K562 (cell line): ENCODE data around the gene PRKD2. TPM values are rescaled to one million over a fixed set of nuclear protein-coding genes. Genes with fewer than 3 reads are reported as not detected.
A peak's percentile ranks its signal among the peaks of the same experiment; 100 is the strongest.

ENCODE experiments used
- ATAC-seq: fragments of 200-7000 bp; cut with Tn5 transposase; 3 replicates; pipeline ENCODE4 v1.9.1; 2020; ENCODE audit warnings: moderate library complexity
- BruUV-seq: library from RNA; stranded (reverse); fragments of 400-500 nt; replicated peaks from 2 replicates; lab custom pipeline; 2021; lab: Mats Ljungman, UMichigan
- CTCF ChIA-PET: fragments of 300-600 bp; formaldehyde crosslinking; extraction: SDS; loops from one replicate; lab custom pipeline; 2021; ENCODE audit warnings: low intra/inter-chr PET ratio; lab: Yijun Ruan, JAX
- POLR2A ChIA-PET: fragments of 300-600, 350-650 bp; sonication (Branson Sonifier 250); formaldehyde crosslinking; extraction: SDS; loops from one replicate; lab custom pipeline; 2021; ENCODE audit warnings: antibody characterized with exemption, inconsistent platforms; lab: Yijun Ruan, JAX
- DNase-seq, 4 experiments: peaks; one replicate each; pipeline versions ENCODE4 v3.0.0 to v3.0.0-alpha.2; 2011 to 2018; ENCODE audit warnings: low spot score in 3 of 4, mixed read lengths in 3 of 4; ENCODE audit errors: extremely low read depth in 1 of 4
- FAIRE-seq: peaks from 2 replicates; lab custom pipeline; 2011; peaks lifted over from hg19 to GRCh38; lab: Jason Lieb, UNC
- H2AFZ ChIP-seq: 2 replicates; pipeline ENCODE4 v1.6.0; 2011; ENCODE audit warnings: low read depth, low read length, control low read depth, inconsistent platforms
- H3K27ac ChIP-seq: fragments of 200-600 bp; 3 replicates; pipeline ENCODE4 v1.8.0; 2011; ENCODE audit warnings: low read depth, mild to moderate bottlenecking, control low read depth, inconsistent platforms, low read length, moderate library complexity, mixed read lengths; ENCODE audit errors: extremely low read depth
- H3K27me3 ChIP-seq, 2 experiments: fragments of 300-600 bp in 1 of 2; 2 replicates in 1 of 2; 3 replicates in 1 of 2; pipeline versions ENCODE4 v1.6.0 to v1.8.0; 2011; ENCODE audit warnings: inconsistent platforms in 2 of 2, low read length in 2 of 2, mild to moderate bottlenecking in 1 of 2, mixed read lengths in 1 of 2, moderate library complexity in 1 of 2; ENCODE audit not compliant: control insufficient read depth in 2 of 2, insufficient read depth in 2 of 2
- H3K36me3 ChIP-seq: fragments of 300-600 bp; 3 replicates; pipeline ENCODE4 v1.8.0; 2011; ENCODE audit warnings: mild to moderate bottlenecking, low read length, inconsistent platforms; ENCODE audit not compliant: control insufficient read depth, insufficient read depth
- H3K4me1 ChIP-seq, 2 experiments: fragments of 200-600 bp in 1 of 2; replicated peaks in 1 of 2; 2 replicates in 1 of 2; 3 replicates in 1 of 2; pipeline versions ENCODE4 v1.5.1 to v1.8.0; 2011; ENCODE audit warnings: inconsistent platforms in 2 of 2, low read length in 2 of 2, mild to moderate bottlenecking in 1 of 2, mixed read lengths in 1 of 2, moderate library complexity in 1 of 2; ENCODE audit not compliant: control insufficient read depth in 2 of 2, insufficient read depth in 2 of 2
- H3K4me2 ChIP-seq: 2 replicates; pipeline ENCODE4 v1.6.1; 2011; ENCODE audit warnings: low read length, control low read depth, inconsistent platforms, mixed read lengths; ENCODE audit not compliant: insufficient read depth
- H3K4me3 ChIP-seq: fragments of 200-600 bp; sonication (generic), shearing (Covaris generic); 2 replicates; pipeline ENCODE4 v1.5.1; 2016; ENCODE audit warnings: control low read depth, inconsistent platforms
- H3K79me2 ChIP-seq: fragments of 200-600 bp; 3 replicates; pipeline ENCODE4 v1.8.0; 2011; ENCODE audit warnings: low read length, inconsistent platforms; ENCODE audit not compliant: control insufficient read depth, insufficient read depth
- H3K9ac ChIP-seq, 2 experiments: 2 replicates each; pipeline versions ENCODE4 v1.6.0 to v1.6.1; 2011; ENCODE audit warnings: low read depth in 2 of 2, low read length in 2 of 2, control low read depth in 1 of 2, inconsistent platforms in 1 of 2, mild to moderate bottlenecking in 1 of 2, mixed read lengths in 1 of 2; ENCODE audit not compliant: insufficient read depth in 1 of 2
- H3K9me1 ChIP-seq: one replicate; pipeline ENCODE4 v1.6.0; 2011; ENCODE audit warnings: inconsistent platforms, mild to moderate bottlenecking, low read length, moderate library complexity; ENCODE audit not compliant: control insufficient read depth, insufficient read depth
- H3K9me3 ChIP-seq: replicated peaks from 2 replicates; pipeline ENCODE4 v1.5.1; 2011; ENCODE audit warnings: low read depth, low read length, inconsistent platforms; ENCODE audit not compliant: control insufficient read depth, insufficient read depth
- H4K20me1 ChIP-seq: replicated peaks from 2 replicates; pipeline ENCODE4 v1.6.1; 2011; ENCODE audit warnings: low read length, inconsistent platforms, mixed read lengths; ENCODE audit not compliant: control insufficient read depth, insufficient read depth
- ATF2 ChIP-seq: sonication (generic); formaldehyde crosslinking; IDR thresholded peaks from 2 replicates; pipeline ENCODE4 v1.8.1; 2022; ENCODE audit warnings: missing genetic modification reagents
- ATF3 ChIP-seq, 2 experiments: fragments of 450-650 bp in 1 of 2; sonication (generic) in 1 of 2; formaldehyde crosslinking in 1 of 2; IDR thresholded peaks in 1 of 2; conservative IDR thresholded peaks in 1 of 2; 2 replicates each; pipeline versions ENCODE4 v1.6.1 to v1.8.1; 2016 to 2023; ENCODE audit warnings: mild to moderate bottlenecking in 2 of 2, moderate library complexity in 2 of 2, inconsistent platforms in 1 of 2, missing genetic modification reagents in 1 of 2
- CEBPB ChIP-seq: fragments of 450-650 bp; IDR thresholded peaks from 2 replicates; pipeline ENCODE4 v1.6.1; 2016; ENCODE audit warnings: missing genetic modification characterization, missing compliant biosample characterization
- PTBP1 ChIP-seq: fragments of 200-400 bp; formaldehyde crosslinking; IDR thresholded peaks from 2 replicates; pipeline ENCODE4 v1.6.1; 2017; ENCODE audit warnings: low read depth, low read length
- RBFOX2 ChIP-seq: fragments of 200-400 bp; formaldehyde crosslinking; IDR thresholded peaks from 2 replicates; pipeline ENCODE4 v1.6.1; 2017; ENCODE audit warnings: low read depth, mild to moderate bottlenecking, low read length, moderate library complexity
- RBM14 ChIP-seq: fragments of 200-400 bp; formaldehyde crosslinking; IDR thresholded peaks from 2 replicates; pipeline ENCODE4 v1.6.1; 2018; ENCODE audit warnings: low read depth, mild to moderate bottlenecking, low read length, moderate library complexity, borderline replicate concordance; ENCODE audit not compliant: insufficient read depth
- RBM25 ChIP-seq: fragments of 200-400 bp; formaldehyde crosslinking; IDR thresholded peaks from 2 replicates; pipeline ENCODE4 v1.6.1; 2018; ENCODE audit warnings: low read length, low read depth, moderate library complexity; ENCODE audit not compliant: severe bottlenecking
- RNF2 ChIP-seq: sonication (generic); IDR thresholded peaks from 2 replicates; pipeline ENCODE4 v1.6.1; 2016
- TAF1 ChIP-seq: IDR thresholded peaks from 2 replicates; pipeline ENCODE4 v1.6.1; 2011; ENCODE audit warnings: mild to moderate bottlenecking, low read length, moderate library complexity; ENCODE audit not compliant: insufficient read depth, control insufficient read depth, severe bottlenecking; ENCODE audit errors: extremely low read depth
- THRB ChIP-seq: fragments of 450-650 bp; formaldehyde crosslinking; conservative IDR thresholded peaks from 2 replicates; pipeline ENCODE4 v1.4.0; 2022; ENCODE audit warnings: mild to moderate bottlenecking, missing genetic modification characterization
- TOE1 ChIP-seq, 2 experiments: fragments of 450-650 bp in 1 of 2; sonication (generic) in 1 of 2; formaldehyde crosslinking in 1 of 2; IDR thresholded peaks; 2 replicates each; pipeline versions ENCODE4 v1.7.1 to v1.8.0; 2016 to 2022; ENCODE audit warnings: borderline replicate concordance in 2 of 2, mild to moderate bottlenecking in 2 of 2, antibody characterized with exemption in 1 of 2, inconsistent platforms in 1 of 2, low read depth in 1 of 2, missing genetic modification reagents in 1 of 2, moderate library complexity in 1 of 2
- ZNF121 ChIP-seq: sonication (generic); formaldehyde crosslinking; conservative IDR thresholded peaks from 2 replicates; pipeline ENCODE4 v1.8.0; 2022; ENCODE audit warnings: missing genetic modification reagents
- ZNF316 ChIP-seq: fragments of 450-650 bp; IDR thresholded peaks from 2 replicates; pipeline ENCODE4 v1.6.1; 2016
- ZNF780A ChIP-seq: fragments of 250-450 bp; sonication (Bioruptor Pico); IDR thresholded peaks from 2 replicates; pipeline ENCODE4 v1.5.0; 2021; ENCODE audit warnings: mild to moderate bottlenecking
- WGBS: fragments of 100-300 bp; shearing (Covaris generic); methylation state at CpG from one replicate; pipeline ENCODE4 v1.1.6; 2016; ENCODE audit warnings: low coverage, mixed read lengths; ENCODE audit not compliant: insufficient coverage; ENCODE audit errors: missing lambda C conversion rate; 5-methylcytosine and 5-hydroxymethylcytosine counted together
- in situ Hi-C: fragments of 300-500 bp; cut with MboI; formaldehyde crosslinking; loops from 4 replicates; pipeline ENCODE4 v1.15.0; 2018; ENCODE audit warnings: inconsistent platforms, mixed read lengths
- intact Hi-C: fragments of 100-400 bp; cut with micrococcal nuclease; formaldehyde crosslinking; loops from 2 replicates; pipeline ENCODE4 v1.14.2; 2022
- polyA plus RNA-seq, 8 experiments: library from polyadenylated mRNA; depleted of rRNA in 4 of 8; stranded (reverse) in 5 of 8; unstranded in 3 of 8; fragments of >200 nt; fragmentation: Nextera tagmentation in 2 of 8; fragmentation: Illumina TruSeq in 1 of 8; extraction: Ambion mirVana in 2 of 8; extraction: Trizol in 1 of 8; gene quantifications; 2 replicates each; pipeline versions ENCODE4 v1.2.1 to v1.2.3, GENCODE V29; 2011 to 2014; ENCODE audit warnings: inconsistent platforms in 1 of 8, missing spikeins in 1 of 8
- total RNA-seq, 7 experiments: library from RNA; depleted of rRNA in 6 of 7; stranded (reverse); fragments of >200 nt in 6 of 7; fragmentation: Illumina TruSeq in 2 of 7; extraction: Trizol in 2 of 7; gene quantifications; 2 replicates each; pipeline versions ENCODE4 v1.2.1 to v1.2.3, GENCODE V29; 2011 to 2021; ENCODE audit warnings: low replicate concordance in 1 of 7
- TF ChIP-seq, protein P1 (sequence below): fragments of 450-650 bp; IDR thresholded peaks from 2 replicates; pipeline ENCODE4 v1.6.1; 2017; ENCODE audit warnings: antibody characterized with exemption

The PRKD2 gene
- total and polyA plus RNA-seq, 9 of the 15 experiments (the other 6 are each of a cell fraction or from before 2014, with no cell fraction given), result 1.8 to 60.0 (median 15.0) TPM

- no peak for TF ChIP-seq THRB
- TF ChIP-seq, all 486 proteins: peak for 0
These were observed 46.1 kb downstream of the PRKD2 start (continued) for GRCh38 chr19:46670813-46671212.

- Histone ChIP-seq H3K4me2 (no peak overlapping the region), H3K79me2 (no peaks in the 10 kb centered on the region), H3K9me3 (no peaks in the 10 kb centered on the region), H3K9me1 (no peaks in the 10 kb centered on the region), H4K20me1 (no peaks in the 10 kb centered on the region), H3K36me3 (peaks cover 6% of the 10 kb centered on the region; the same call in 1 of the 3 replicates), H3K9ac (no peak overlapping the region), H3K4me1 (peaks cover 0 to 4% of the 10 kb centered on the region in 2 experiments; a peak in 2 of 5 replicates), H3K27ac (no peak overlapping the region), H2AFZ (no peak overlapping the region), H3K27me3 (no peaks in the 10 kb centered on the region), H3K4me3 (no peak overlapping the region)
- POLR2A ChIA-PET, result no interaction called here
- whole genome bisulfite sequencing, result 58% methylated on average over 3 of the region's 3 CpGs
- no peak for TF ChIP-seq ZNF316
- no peak for TF ChIP-seq ATF2 (CRISPR knock-in tag)
- TF ChIP-seq ZNF780A (CRISPR knock-in tag), result no peak
- peak; percentile 69 for TF ChIP-seq CEBPB (tag)
- 0 out of 2 replicates have a peak, but pooled peaks have one; percentile 10 for TF ChIP-seq ATF3 (IDR thresholded peaks at IDR 0.05)
- no peak for TF ChIP-seq ATF3 (CRISPR knock-in tag; conservative IDR thresholded peaks at IDR 0.05)
- no peak for TF ChIP-seq RNF2
- TF ChIP-seq RBM14, result no peak
- TF ChIP-seq ZNF121 (CRISPR knock-in tag), result peak; percentile 73
- TF ChIP-seq, protein P1, sequence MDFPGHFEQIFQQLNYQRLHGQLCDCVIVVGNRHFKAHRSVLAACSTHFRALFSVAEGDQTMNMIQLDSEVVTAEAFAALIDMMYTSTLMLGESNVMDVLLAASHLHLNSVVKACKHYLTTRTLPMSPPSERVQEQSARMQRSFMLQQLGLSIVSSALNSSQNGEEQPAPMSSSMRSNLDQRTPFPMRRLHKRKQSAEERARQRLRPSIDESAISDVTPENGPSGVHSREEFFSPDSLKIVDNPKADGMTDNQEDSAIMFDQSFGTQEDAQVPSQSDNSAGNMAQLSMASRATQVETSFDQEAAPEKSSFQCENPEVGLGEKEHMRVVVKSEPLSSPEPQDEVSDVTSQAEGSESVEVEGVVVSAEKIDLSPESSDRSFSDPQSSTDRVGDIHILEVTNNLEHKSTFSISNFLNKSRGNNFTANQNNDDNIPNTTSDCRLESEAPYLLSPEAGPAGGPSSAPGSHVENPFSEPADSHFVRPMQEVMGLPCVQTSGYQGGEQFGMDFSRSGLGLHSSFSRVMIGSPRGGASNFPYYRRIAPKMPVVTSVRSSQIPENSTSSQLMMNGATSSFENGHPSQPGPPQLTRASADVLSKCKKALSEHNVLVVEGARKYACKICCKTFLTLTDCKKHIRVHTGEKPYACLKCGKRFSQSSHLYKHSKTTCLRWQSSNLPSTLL, result no peak
- no peak for TF ChIP-seq PTBP1
- no peak for TF ChIP-seq RBFOX2
- TF ChIP-seq TAF1, result no peak
- TF ChIP-seq TOE1 (IDR thresholded peaks at IDR 0.05; ENCODE audit: borderline replicate concordance), result no peak
- no peak for TF ChIP-seq TOE1 (CRISPR knock-in tag; IDR thresholded peaks at IDR 0.05; ENCODE audit: borderline replicate concordance, low read depth)
- peak; percentile 24 for TF ChIP-seq RBM25
- CTCF ChIA-PET, result no interaction called here
- DNase-seq, result no peak
- intact Hi-C loops, result no loop called here
- in situ Hi-C loops, result loop anchor here (5.0 kb wide), 1 partner anchor 136 kb away; no protein-coding TSS in a partner anchor
- no peak for ATAC-seq
- no peak for FAIRE-seq
- no TSS peak for BruUV-seq
These were observed 48.3 kb downstream of the PRKD2 start for GRCh38 chr19:46668662-46669061.
